GM23338 (cell line): ENCODE measurements around the gene CDK5R2. TPM values are rescaled to one million over a fixed set of nuclear protein-coding genes. Genes with fewer than 3 reads are reported as not detected.
"Not testable (repeated sequence)": the region's sequence is repeated elsewhere in the genome, so short reads cannot be mapped to it uniquely, and the experiment has no call there.

Source experiments
- ATAC-seq: fragments of 200-7000 bp; cut with Tn5 transposase; 3 replicates; pipeline ENCODE4 v1.9.1; 2020
- DNase-seq: peaks from one replicate; pipeline ENCODE4 v3.0.0-alpha.2; 2015; ENCODE audit warnings: low spot score
- H2AFZ ChIP-seq: fragments of 200-600 bp; sonication (generic); 2 replicates; pipeline ENCODE4 v1.8.0; 2016; ENCODE audit warnings: antibody characterized with exemption, mild to moderate bottlenecking, moderate library complexity
- H3F3A ChIP-seq: fragments of 200-600 bp; sonication (generic); replicated peaks from 2 replicates; pipeline ENCODE4 v1.8.0; 2017; ENCODE audit warnings: antibody characterized with exemption, mixed run types, low read depth
- H3K27ac ChIP-seq: fragments of 200-600 bp; sonication (generic); 2 replicates; pipeline ENCODE4 v1.6.1; 2016; ENCODE audit warnings: low read depth
- H3K27me3 ChIP-seq: fragments of 200-600 bp; sonication (generic); 2 replicates; pipeline ENCODE4 v1.8.0; 2016; ENCODE audit warnings: mild to moderate bottlenecking, mixed run types, moderate library complexity; ENCODE audit not compliant: insufficient read depth
- H3K36me3 ChIP-seq: fragments of 200-600 bp; sonication (generic); 2 replicates; pipeline ENCODE4 v1.8.0; 2016; ENCODE audit warnings: mild to moderate bottlenecking; ENCODE audit not compliant: insufficient read depth
- H3K4me1 ChIP-seq: fragments of 200-600 bp; sonication (generic); 2 replicates; pipeline ENCODE4 v1.8.0; 2016; ENCODE audit warnings: mild to moderate bottlenecking, moderate library complexity; ENCODE audit not compliant: insufficient read depth
- H3K4me2 ChIP-seq: fragments of 200-600 bp; sonication (generic); 2 replicates; pipeline ENCODE4 v1.7.1; 2017; ENCODE audit warnings: mixed run types
- H3K4me3 ChIP-seq: fragments of 200-600 bp; sonication (generic); 2 replicates; pipeline ENCODE4 v1.6.1; 2016; ENCODE audit warnings: mixed run types
- H3K79me2 ChIP-seq: fragments of 200-600 bp; sonication (generic); replicated peaks from 2 replicates; pipeline ENCODE4 v1.8.0; 2017; ENCODE audit warnings: mild to moderate bottlenecking; ENCODE audit not compliant: insufficient read depth
- H3K9me2 ChIP-seq: fragments of 200-600 bp; sonication (generic); 2 replicates; pipeline ENCODE4 v1.8.0; 2017; ENCODE audit not compliant: insufficient read depth
- H4K20me1 ChIP-seq: fragments of 200-600 bp; sonication (generic); replicated peaks from 2 replicates; pipeline ENCODE4 v1.8.0; 2017; ENCODE audit warnings: mild to moderate bottlenecking; ENCODE audit not compliant: insufficient read depth
- H3K27ac Mint-ChIP-seq: 2 replicates; pipeline ENCODE4 v1.8.0; 2020; ENCODE audit warnings: inconsistent platforms, mild to moderate bottlenecking, moderate library complexity, mixed read lengths
- H3K27me3 Mint-ChIP-seq: 3 replicates; pipeline ENCODE4 v1.8.0; 2022; ENCODE audit warnings: low read depth, mild to moderate bottlenecking, moderate library complexity, mixed read lengths, inconsistent platforms; ENCODE audit not compliant: insufficient read depth, poor library complexity
- H3K36me3 Mint-ChIP-seq: 3 replicates; pipeline ENCODE4 v1.8.0; 2021; ENCODE audit warnings: low read depth, mild to moderate bottlenecking, inconsistent platforms, moderate library complexity, mixed read lengths
- H3K4me1 Mint-ChIP-seq: 3 replicates; pipeline ENCODE4 v1.8.0; 2020; ENCODE audit warnings: mild to moderate bottlenecking, inconsistent platforms, mixed read lengths
- H3K4me3 Mint-ChIP-seq: 3 replicates; pipeline ENCODE4 v1.8.0; 2021; ENCODE audit warnings: moderate library complexity, mild to moderate bottlenecking, inconsistent platforms, mixed read lengths
- H3K9me3 Mint-ChIP-seq: 3 replicates; pipeline ENCODE4 v1.8.0; 2020; ENCODE audit warnings: moderate library complexity, mild to moderate bottlenecking, inconsistent platforms, mixed read lengths
- EZH2phosphoT487 ChIP-seq: fragments of 200-600 bp; sonication (generic); IDR thresholded peaks from one replicate; pipeline ENCODE4 v1.8.1; 2018; ENCODE audit warnings: antibody characterized with exemption; ENCODE audit not compliant: unreplicated experiment
- NANOG ChIP-seq: IDR thresholded peaks from 2 replicates; pipeline ENCODE4 v1.6.1; 2016; ENCODE audit warnings: antibody characterized with exemption, borderline replicate concordance
- POLR2AphosphoS5 ChIP-seq: IDR thresholded peaks from 2 replicates; pipeline ENCODE4 v1.6.1; 2016; ENCODE audit warnings: antibody characterized with exemption, low read depth
- polyA plus RNA-seq: library from polyadenylated mRNA; unstranded; fragments of >200 nt; fragmentation: Nextera tagmentation; extraction: Ambion mirVana; gene quantifications from 2 replicates; pipeline ENCODE4 v1.2.1, GENCODE V29; 2016
- total RNA-seq: library from RNA; depleted of rRNA; stranded (reverse); fragments of >200 nt; shearing (Covaris generic); gene quantifications from 2 replicates; pipeline ENCODE4 v1.2.3, GENCODE V29; 2014
- TF ChIP-seq, protein P1 (sequence below): fragments of 250-450 bp; sonication (Bioruptor Pico); IDR thresholded peaks from 2 replicates; pipeline ENCODE4 v1.5.0; 2020; ENCODE audit warnings: mild to moderate bottlenecking, moderate library complexity

The CDK5R2 gene
- total and polyA plus RNA-seq, 2 experiments from 2014 or later, result 0.56 TPM; not detected in 1

DNA sequence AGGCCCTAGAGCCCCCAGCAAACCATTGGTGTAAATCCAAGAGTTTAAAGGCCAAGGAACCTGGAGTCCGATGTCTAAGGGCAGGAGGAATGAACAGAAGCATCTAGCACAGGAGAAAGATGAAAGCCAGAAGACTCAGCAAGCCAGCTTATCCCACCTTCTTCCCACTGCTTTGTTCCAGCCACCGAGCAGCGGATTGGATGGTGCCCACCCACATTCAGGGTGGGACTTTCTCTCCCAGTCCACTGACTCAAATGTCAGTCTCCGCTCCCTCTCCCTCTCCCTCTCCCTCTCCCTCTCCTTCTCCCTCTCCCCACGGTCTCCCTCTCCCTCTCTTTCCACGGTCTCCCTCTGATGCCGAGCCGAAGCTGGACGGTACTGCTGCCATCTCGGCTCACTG, 29.0 kb upstream of the CDK5R2 start:
- not testable (repeated sequence) for H3K9me2 ChIP-seq, DNase-seq, H3K4me1 ChIP-seq, H3K36me3 ChIP-seq, H4K20me1 ChIP-seq, H3K79me2 ChIP-seq, H3K27me3 Mint-ChIP-seq, H3K27me3 ChIP-seq, H2AFZ ChIP-seq, H3K4me2 ChIP-seq, H3K4me3 ChIP-seq, H3K27ac Mint-ChIP-seq, H3K4me1 Mint-ChIP-seq, H3K27ac ChIP-seq, H3K4me3 Mint-ChIP-seq, H3F3A ChIP-seq, ATAC-seq
- peaks cover 19% of the 10 kb centered on the region for H3K36me3 Mint-ChIP-seq
- peaks cover 36% of the 10 kb centered on the region for H3K9me3 Mint-ChIP-seq

DNA sequence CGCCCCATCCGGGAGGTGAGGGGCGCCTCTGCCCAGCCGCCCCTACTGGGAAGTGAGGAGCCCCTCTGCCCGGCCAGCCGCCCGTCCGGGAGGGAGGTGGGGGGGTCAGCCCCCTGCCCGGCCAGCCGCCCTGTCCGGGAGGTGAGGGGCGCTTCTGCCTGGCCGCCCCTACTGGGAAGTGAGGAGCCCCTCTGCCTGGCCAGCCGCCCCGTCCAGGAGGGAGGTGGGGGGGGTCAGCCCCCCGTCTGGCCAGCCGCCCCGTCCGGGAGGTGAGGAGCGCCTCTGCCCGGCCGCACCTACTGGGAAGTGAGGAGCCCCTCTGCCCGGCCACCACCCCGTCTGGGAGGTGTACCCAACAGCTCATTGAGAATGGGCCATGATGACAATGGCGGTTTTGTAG, 27.7 kb upstream of the CDK5R2 start:
- H3K27me3 ChIP-seq, H3F3A ChIP-seq, H3K27ac Mint-ChIP-seq, H3K4me3 ChIP-seq, H3K79me2 ChIP-seq, H3K9me2 ChIP-seq, H3K4me1 ChIP-seq, H3K4me2 ChIP-seq, H3K36me3 ChIP-seq, H3K4me3 Mint-ChIP-seq, H3K27ac ChIP-seq, H3K4me1 Mint-ChIP-seq, ATAC-seq, H2AFZ ChIP-seq, H4K20me1 ChIP-seq, DNase-seq: not testable (repeated sequence)
- H3K27me3 Mint-ChIP-seq, result peaks cover 10% of the 10 kb centered on the region
- H3K9me3 Mint-ChIP-seq, result peaks cover 36% of the 10 kb centered on the region
- peaks cover 19% of the 10 kb centered on the region for H3K36me3 Mint-ChIP-seq

DNA sequence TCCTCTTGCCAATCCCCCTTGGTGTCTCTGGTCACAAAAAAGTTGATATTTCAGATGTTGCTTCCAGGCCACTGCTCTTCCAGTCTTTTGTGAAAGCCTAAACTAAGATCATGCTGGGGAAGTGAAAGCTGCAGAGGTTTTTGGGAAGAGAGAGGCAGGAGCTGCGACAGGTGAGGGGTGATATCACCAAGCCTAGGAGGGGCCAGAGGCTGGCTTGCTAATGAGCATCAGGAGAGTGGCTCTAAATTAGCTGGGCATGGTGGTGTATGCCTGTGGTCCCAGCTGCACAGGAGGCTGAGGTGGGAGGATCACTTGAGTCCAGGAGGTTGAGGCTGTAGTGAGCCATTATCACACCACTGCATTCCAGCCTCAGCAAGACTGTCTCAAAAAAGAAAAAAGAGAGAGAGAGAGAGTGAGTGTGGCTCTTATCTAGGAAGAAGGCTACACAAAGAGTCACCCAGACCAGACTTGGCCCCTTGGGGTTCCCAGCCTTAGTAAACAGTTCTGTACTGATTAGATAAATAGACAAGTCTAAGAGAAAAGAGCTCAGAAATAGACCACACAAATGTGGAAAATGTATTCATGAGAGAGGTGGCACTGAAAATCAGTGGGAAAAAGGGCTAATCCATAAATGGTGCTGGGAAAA, 14.6 kb upstream of the CDK5R2 start:
- Histone ChIP-seq H3K36me3 (no peaks in the 10 kb centered on the region), H3K4me1 (no peaks in the 10 kb centered on the region), H2AFZ (no peak overlapping the region), H3K27ac (no peak overlapping the region), H3K4me2 (no peak overlapping the region), H4K20me1 (no peaks in the 10 kb centered on the region; the same call in 1 of the 2 replicates), H3F3A (no peaks in the 10 kb centered on the region), H3K27me3 (0 out of 2 replicates have a peak, but pooled peaks cover 2% of the 10 kb centered on the region), H3K9me2 (no peaks in the 10 kb centered on the region), H3K4me3 (no peak overlapping the region), H3K79me2 (no peaks in the 10 kb centered on the region)
- TF ChIP-seq, protein P1, sequence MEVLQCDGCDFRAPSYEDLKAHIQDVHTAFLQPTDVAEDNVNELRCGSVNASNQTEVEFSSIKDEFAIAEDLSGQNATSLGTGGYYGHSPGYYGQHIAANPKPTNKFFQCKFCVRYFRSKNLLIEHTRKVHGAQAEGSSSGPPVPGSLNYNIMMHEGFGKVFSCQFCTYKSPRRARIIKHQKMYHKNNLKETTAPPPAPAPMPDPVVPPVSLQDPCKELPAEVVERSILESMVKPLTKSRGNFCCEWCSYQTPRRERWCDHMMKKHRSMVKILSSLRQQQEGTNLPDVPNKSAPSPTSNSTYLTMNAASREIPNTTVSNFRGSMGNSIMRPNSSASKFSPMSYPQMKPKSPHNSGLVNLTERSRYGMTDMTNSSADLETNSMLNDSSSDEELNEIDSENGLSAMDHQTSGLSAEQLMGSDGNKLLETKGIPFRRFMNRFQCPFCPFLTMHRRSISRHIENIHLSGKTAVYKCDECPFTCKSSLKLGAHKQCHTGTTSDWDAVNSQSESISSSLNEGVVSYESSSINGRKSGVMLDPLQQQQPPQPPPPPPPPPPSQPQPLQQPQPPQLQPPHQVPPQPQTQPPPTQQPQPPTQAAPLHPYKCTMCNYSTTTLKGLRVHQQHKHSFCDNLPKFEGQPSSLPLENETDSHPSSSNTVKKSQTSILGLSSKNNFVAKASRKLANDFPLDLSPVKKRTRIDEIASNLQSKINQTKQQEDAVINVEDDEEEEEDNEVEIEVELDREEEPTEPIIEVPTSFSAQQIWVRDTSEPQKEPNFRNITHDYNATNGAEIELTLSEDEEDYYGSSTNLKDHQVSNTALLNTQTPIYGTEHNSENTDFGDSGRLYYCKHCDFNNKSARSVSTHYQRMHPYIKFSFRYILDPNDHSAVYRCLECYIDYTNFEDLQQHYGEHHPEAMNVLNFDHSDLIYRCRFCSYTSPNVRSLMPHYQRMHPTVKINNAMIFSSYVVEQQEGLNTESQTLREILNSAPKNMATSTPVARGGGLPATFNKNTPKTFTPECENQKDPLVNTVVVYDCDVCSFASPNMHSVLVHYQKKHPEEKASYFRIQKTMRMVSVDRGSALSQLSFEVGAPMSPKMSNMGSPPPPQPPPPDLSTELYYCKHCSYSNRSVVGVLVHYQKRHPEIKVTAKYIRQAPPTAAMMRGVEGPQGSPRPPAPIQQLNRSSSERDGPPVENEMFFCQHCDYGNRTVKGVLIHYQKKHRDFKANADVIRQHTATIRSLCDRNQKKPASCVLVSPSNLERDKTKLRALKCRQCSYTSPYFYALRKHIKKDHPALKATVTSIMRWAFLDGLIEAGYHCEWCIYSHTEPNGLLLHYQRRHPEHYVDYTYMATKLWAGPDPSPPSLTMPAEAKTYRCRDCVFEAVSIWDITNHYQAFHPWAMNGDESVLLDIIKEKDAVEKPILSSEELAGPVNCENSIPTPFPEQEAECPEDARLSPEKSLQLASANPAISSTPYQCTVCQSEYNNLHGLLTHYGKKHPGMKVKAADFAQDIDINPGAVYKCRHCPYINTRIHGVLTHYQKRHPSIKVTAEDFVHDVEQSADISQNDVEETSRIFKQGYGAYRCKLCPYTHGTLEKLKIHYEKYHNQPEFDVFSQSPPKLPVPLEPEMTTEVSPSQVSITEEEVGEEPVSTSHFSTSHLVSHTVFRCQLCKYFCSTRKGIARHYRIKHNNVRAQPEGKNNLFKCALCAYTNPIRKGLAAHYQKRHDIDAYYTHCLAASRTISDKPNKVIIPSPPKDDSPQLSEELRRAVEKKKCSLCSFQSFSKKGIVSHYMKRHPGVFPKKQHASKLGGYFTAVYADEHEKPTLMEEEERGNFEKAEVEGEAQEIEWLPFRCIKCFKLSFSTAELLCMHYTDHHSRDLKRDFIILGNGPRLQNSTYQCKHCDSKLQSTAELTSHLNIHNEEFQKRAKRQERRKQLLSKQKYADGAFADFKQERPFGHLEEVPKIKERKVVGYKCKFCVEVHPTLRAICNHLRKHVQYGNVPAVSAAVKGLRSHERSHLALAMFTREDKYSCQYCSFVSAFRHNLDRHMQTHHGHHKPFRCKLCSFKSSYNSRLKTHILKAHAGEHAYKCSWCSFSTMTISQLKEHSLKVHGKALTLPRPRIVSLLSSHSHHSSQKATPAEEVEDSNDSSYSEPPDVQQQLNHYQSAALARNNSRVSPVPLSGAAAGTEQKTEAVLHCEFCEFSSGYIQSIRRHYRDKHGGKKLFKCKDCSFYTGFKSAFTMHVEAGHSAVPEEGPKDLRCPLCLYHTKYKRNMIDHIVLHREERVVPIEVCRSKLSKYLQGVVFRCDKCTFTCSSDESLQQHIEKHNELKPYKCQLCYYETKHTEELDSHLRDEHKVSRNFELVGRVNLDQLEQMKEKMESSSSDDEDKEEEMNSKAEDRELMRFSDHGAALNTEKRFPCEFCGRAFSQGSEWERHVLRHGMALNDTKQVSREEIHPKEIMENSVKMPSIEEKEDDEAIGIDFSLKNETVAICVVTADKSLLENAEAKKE (CRISPR knock-in tag), result no peak
- TF ChIP-seq POLR2AphosphoS5, result no peak
- TF ChIP-seq EZH2phosphoT487, result no peak
- TF ChIP-seq NANOG, result no peak
- H3K27ac Mint-ChIP-seq, result no peak overlapping the region
- H3K27me3 Mint-ChIP-seq, result peaks cover 7% of the 10 kb centered on the region
- no peaks in the 10 kb centered on the region for H3K36me3 Mint-ChIP-seq
- no peaks in the 10 kb centered on the region for H3K4me1 Mint-ChIP-seq
- no peak overlapping the region for H3K4me3 Mint-ChIP-seq
- DNase-seq (no peak), ATAC-seq (no peak)
- no peaks in the 10 kb centered on the region for H3K9me3 Mint-ChIP-seq
